ENCODE data around the gene ZNF831.

DNA sequence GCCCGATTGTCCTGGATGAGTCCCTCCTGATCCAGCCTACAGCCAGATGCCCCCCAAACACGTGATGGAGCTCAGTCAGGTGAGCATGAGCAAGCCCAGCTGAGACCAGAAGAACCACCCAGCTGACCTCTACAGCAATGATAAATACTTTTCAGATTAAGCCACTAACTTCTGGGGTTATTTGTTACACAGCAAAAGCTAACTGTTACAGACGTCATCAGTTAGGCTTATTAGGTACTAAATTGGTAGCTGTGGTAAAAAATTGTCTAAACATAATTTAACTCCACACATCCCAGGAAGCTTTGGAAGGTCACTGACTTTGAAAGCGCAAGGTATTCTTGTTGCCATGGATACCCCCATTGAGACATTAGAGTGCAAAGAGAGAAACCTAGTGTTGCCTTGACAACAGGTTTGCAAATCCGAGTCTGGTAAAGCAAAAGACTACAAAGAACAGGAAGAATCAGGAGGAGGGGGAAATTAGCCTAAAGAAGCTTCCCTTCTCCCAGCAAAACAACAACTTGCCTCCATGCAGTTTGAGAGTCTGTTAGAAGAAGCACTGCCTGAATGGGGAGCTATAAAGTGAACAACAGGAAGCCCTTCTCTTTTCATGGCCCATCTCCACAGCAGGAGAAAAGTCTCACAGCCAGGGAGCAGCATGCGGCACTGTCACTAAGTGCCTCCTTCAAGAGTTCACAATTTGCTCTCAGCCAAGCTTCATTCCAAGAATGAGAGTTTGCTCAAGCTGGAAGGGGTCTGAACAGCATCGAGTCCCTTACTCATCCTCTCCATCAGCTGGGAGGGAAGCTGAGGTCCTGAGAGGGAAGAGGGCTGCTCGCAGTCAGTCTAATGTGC is 41.7 kb upstream of the ZNF831 start:
- no peak for TF ChIP-seq EZH2 (IDR thresholded peaks at IDR 0.05; ENCODE audit: insufficient read depth, low read length)
- TF ChIP-seq, protein P1, sequence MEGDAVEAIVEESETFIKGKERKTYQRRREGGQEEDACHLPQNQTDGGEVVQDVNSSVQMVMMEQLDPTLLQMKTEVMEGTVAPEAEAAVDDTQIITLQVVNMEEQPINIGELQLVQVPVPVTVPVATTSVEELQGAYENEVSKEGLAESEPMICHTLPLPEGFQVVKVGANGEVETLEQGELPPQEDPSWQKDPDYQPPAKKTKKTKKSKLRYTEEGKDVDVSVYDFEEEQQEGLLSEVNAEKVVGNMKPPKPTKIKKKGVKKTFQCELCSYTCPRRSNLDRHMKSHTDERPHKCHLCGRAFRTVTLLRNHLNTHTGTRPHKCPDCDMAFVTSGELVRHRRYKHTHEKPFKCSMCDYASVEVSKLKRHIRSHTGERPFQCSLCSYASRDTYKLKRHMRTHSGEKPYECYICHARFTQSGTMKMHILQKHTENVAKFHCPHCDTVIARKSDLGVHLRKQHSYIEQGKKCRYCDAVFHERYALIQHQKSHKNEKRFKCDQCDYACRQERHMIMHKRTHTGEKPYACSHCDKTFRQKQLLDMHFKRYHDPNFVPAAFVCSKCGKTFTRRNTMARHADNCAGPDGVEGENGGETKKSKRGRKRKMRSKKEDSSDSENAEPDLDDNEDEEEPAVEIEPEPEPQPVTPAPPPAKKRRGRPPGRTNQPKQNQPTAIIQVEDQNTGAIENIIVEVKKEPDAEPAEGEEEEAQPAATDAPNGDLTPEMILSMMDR (IDR thresholded peaks at IDR 0.05; ENCODE audit: insufficient read depth, low read depth, low read length): no peak

All from astrocyte (in vitro differentiated cells and primary cell).